GDM1 (cell line): ENCODE results near the gene FGF14.

ENCODE experiments used
- DNase-seq: peaks from one replicate; lab custom pipeline; 2025; lab: John Stamatoyannopoulos, UW

Gene FGF14

GRCh38 chr13:101982903-101983302 lies 418.9 kb downstream of the FGF14 start:
- no peak for DNase-seq

- no peak for DNase-seq
Observed at GRCh38 chr13:101979825-101980224, 422.0 kb downstream of the FGF14 start.

GRCh38 chr13:101978552-101979315 lies 423.1 kb downstream of the FGF14 start:
- DNase-seq = no peak

GRCh38 chr13:101977475-101977874 lies 424.4 kb downstream of the FGF14 start:
- no peak for DNase-seq

GRCh38 chr13:101972191-101972590 lies 429.7 kb downstream of the FGF14 start:
- DNase-seq = no peak

- DNase-seq = no peak
Observed at GRCh38 chr13:101970341-101970740, 431.5 kb downstream of the FGF14 start.

GRCh38 chr13:101967781-101968180 lies 434.1 kb downstream of the FGF14 start:
- DNase-seq = no peak

GRCh38 chr13:101967216-101967615 lies 434.6 kb downstream of the FGF14 start:
- no peak for DNase-seq

- DNase-seq = no peak
Observed at GRCh38 chr13:101965096-101965495, 436.8 kb downstream of the FGF14 start.

GRCh38 chr13:101959016-101959415 lies 442.8 kb downstream of the FGF14 start:
- DNase-seq = no peak

GRCh38 chr13:101955764-101956163 lies 446.1 kb downstream of the FGF14 start:
- DNase-seq = no peak

- no peak for DNase-seq
Observed at GRCh38 chr13:101951114-101951513, 450.7 kb downstream of the FGF14 start.

- no peak for DNase-seq
Observed at GRCh38 chr13:101949681-101950080, 452.2 kb downstream of the FGF14 start.

- no peak for DNase-seq
Observed at GRCh38 chr13:101946401-101946800, 455.4 kb downstream of the FGF14 start.

GRCh38 chr13:101945435-101945834 lies 456.4 kb downstream of the FGF14 start:
- no peak for DNase-seq

- no peak for DNase-seq
Observed at GRCh38 chr13:101944521-101944920, 457.3 kb downstream of the FGF14 start.

GRCh38 chr13:101942535-101943157 lies 459.2 kb downstream of the FGF14 start:
- DNase-seq = no peak

GRCh38 chr13:101942038-101942437 lies 459.8 kb downstream of the FGF14 start:
- DNase-seq = no peak

GRCh38 chr13:101941095-101941783 lies 460.6 kb downstream of the FGF14 start:
- no peak for DNase-seq

GRCh38 chr13:101939370-101939769 lies 462.5 kb downstream of the FGF14 start:
- DNase-seq = no peak

GRCh38 chr13:101935828-101936227 lies 466.0 kb downstream of the FGF14 start:
- no peak for DNase-seq

GRCh38 chr13:101931186-101931585 lies 470.7 kb downstream of the FGF14 start:
- DNase-seq = no peak

- no peak for DNase-seq
Observed at GRCh38 chr13:101930331-101930730, 471.5 kb downstream of the FGF14 start.
